COLO829 (cell line): ENCODE results near the gene POTEF.
"Not testable (repeated sequence)": the region's sequence is repeated elsewhere in the genome, so short reads cannot be mapped to it uniquely, and the experiment has no call there.

Experiments
- DNase-seq: peaks from one replicate; pipeline ENCODE4 v3.0.0; 2012; ENCODE audit warnings: low spot score

Gene POTEF

GRCh38 chr2:130129120-130129829 lies at the start of gene POTEF:
TSS of gene POTEF (minus strand) at chr2:130129222. CDS start at chr2:130120515, 8,707 bp downstream.
- not testable (repeated sequence) for DNase-seq

GRCh38 chr2:130174866-130175265 lies 45.8 kb upstream of the POTEF start:
- DNase-seq, result not testable (repeated sequence)

GRCh38 chr2:130169896-130170295 lies 40.9 kb upstream of the POTEF start:
- DNase-seq, result no peak

DNA sequence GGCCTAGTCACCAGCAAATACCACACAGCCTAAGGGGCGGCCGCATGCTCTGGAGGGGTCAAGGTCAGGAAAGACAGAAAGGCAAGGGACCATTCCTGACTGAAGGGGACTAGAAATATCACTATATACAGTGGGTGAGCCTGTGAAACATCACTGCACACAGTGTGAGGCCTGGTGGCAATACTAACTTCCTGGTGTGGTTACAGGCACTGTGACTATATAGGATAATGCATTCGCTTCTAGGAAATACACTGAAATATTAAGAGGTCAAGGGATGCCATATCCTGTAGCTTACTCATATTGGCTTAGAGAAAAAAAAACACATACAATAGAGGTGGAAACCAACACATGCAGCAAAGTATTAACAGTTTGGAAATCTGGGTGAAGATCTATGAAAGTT lies 40.1 kb upstream of the POTEF start:
- not testable (repeated sequence) for DNase-seq

DNA sequence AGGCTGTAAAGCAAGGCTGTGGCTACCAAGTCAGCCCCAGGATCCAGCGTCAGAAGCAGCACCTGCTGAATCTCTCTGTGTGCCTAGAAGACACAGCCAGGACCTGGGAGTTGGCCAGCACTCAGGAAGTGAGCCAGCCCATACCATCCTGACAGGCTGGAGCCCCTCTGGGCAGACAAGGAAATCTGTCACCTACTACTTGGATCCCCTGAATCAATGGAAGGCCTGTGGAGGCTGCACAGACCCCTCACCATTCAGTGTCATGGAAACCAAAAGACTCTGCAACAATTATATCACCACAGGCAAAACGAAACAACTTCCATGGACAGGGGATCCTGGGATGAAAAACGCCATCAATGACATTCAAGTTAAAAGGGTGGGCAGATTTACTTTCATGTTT lies 37.6 kb upstream of the POTEF start:
- not testable (repeated sequence) for DNase-seq

GRCh38 chr2:130165293-130166016 lies 36.4 kb upstream of the POTEF start:
- DNase-seq, result no peak

DNA sequence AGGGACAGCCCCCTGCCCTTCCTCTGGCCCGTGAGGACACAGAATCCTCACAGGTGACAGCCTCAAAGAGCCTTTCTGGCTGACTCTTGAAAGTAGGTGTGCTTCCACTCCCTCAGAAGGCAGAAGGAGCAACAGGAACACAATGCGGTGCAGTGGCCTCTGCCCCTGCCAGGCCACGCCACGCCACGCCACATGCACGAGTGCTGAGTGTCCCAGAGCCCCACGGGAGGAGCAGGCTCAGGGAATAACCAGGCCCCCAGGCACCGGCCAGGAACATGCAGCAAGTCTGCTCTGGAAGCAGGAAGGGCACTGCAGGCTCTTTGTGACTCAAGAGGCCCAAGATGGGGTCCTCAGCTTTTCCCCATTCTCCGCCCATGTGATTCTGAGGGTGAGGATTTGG lies 33.9 kb upstream of the POTEF start:
- no peak for DNase-seq

GRCh38 chr2:130162486-130162885 lies 33.5 kb upstream of the POTEF start:
- not testable (repeated sequence) for DNase-seq

DNA sequence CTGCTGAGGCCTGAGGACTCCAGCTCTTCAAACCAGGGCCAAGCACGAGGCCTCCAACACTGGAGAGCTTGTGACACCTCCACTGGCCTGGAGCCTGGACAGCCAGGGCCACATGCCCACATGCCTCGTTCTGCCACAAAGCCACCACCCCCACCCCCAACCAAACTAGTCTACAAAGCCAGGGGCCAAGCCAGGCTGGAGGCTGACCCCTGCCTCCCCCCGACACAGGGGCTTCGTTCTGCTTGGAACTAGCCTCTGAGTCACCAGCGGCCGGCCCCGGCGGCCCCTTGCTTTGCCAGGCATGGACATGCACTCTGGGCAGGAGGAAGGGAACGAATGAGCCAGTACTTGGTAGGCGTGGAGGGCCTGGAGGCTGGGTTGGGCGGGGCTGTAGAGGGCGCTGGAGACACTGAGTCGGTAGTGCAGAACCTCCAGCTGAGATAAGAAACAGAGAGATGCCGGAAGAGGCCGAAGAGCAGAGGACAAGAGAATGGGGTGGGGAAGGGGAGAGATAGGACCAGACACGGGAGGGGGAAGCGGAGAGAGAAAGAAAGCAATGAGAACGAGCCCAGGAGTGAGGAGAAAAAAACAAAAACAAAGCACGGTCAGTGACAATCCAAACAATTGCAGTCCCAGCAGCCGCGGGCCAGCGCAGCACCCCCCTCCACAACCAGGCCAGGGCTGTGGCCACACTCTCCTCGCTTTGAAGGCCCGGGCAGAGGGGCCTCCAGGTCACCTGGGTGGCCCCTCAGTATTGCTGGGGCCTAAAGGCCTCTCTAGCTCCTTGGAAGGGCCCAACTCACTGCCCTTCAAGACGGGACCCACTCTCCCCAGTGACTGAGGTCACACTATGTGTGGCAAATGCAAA lies 32.0 kb upstream of the POTEF start:
- DNase-seq, result not testable (repeated sequence)

GRCh38 chr2:130160131-130160530 lies 31.1 kb upstream of the POTEF start:
- DNase-seq, result no peak

DNA sequence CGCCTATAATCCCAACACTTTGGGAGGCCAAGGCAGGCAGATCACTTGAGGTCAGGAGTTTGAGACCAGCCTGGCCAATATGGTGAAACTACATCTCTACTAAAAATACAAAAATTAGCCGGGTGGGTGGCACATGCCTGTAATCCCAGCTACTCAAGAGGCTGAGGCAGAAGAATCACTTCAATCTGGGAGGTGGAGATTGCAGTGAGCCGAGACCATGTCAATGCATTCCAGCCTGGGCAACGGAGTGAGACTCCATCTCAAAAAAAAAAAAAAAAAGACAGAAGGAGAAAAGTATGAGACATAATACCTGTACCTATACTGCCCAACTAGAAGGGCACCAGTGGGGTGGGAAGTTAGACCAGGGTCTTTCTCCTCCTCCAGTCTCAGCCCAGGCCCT lies 30.4 kb upstream of the POTEF start:
- DNase-seq, result not testable (repeated sequence)

DNA sequence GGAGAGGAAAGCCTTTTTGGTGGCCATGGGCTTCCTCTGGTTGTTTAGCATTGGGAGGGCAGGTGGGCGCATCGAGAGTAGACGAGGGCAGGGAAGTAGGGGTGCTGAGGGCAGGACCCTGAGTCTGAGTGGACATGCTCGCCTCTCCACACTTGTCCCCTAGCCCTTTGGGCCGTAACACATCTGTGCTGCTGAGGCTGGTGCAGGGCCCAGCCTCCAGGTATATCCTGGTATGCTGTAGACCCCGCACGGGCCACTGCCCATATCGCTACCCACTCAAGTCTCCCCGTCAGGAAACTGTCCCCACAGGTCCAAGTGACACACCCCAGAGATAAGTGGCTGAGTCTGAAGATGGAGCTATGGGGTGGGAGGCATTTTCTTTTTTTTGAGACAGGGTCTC lies 29.6 kb upstream of the POTEF start:
- DNase-seq, result no peak

- DNase-seq, result not testable (repeated sequence)
Measured at GRCh38 chr2:130157825-130158514, 28.9 kb upstream of the POTEF start.

GRCh38 chr2:130157354-130157753 lies 28.3 kb upstream of the POTEF start:
- DNase-seq, result not testable (repeated sequence)

DNA sequence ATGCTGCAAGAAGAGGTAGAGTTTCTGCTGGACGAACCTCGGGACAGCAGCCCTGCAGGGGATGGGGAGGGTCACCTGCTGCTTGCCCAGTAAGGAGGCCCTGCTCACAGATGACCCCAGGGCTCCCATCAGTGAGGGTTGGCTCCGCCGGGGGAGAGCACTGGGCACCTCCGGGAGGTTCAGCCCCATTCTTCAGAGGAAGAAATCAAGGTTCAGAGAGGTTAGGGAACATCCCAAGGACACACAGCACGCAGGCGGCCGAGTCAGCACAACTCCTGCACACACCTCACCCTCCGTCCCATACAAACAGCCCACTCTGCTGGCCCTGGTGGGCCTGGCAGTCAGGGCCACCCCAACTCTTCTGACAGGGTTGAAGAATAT lies 27.6 kb upstream of the POTEF start:
- DNase-seq, result no peak

GRCh38 chr2:130155956-130156623 lies 27.1 kb upstream of the POTEF start:
- DNase-seq, result not testable (repeated sequence)

- no peak for DNase-seq
Measured at GRCh38 chr2:130154773-130155765, 26.0 kb upstream of the POTEF start.

- not testable (repeated sequence) for DNase-seq
Measured at GRCh38 chr2:130154423-130154770, 25.4 kb upstream of the POTEF start.

DNA sequence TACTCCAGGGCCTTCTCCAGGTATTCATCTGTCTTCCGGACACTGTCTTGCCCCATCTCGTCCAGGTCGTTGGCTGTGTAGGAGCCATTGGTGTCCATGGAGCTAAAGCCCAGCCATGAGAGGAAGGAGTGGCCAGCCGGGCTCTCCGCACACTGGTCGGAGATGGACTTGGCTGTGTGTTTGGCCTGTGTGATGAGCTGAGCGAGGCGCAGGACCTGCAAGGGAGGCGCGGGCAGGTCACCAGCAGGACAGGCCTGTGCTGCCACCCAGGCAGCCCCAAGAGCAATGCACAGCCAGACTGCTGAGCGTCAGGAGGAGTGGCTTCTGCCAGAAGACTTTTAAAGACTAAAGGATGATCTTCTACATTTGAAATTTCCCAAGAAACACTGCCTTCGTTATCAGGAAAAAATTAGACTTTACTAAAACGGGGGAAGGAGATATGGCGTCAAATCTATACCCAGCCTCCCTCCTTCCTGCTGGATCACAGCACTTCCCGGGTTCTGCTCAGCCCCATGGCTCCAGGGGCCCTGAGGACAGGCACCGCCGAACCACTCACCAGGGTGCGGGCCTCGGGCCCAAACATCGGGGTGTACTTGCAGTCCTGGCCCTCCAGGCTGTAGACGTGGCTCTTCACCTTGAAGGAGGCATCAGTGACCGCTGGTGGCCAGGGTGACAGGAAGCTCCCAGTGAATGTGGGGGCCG lies 24.9 kb upstream of the POTEF start:
- not testable (repeated sequence) for DNase-seq
